Occipital lobe (tissue), 3 donors: ENCODE results near the gene NOP53. TPM values are rescaled to one million over a fixed set of nuclear protein-coding genes. Genes with fewer than 3 reads are reported as not detected.

Experiments
- DNase-seq: peaks from one replicate; lab custom pipeline; 2025; lab: John Stamatoyannopoulos, UW
- small RNA-seq: library from RNA; depleted of rRNA; stranded (forward); fragments of <200 nt; gene quantifications from one replicate; pipeline ENCODE3, GENCODE V24; 2014
- total RNA-seq: library from RNA; depleted of rRNA; stranded (reverse); fragments of >200 nt; gene quantifications from one replicate; pipeline ENCODE4 v1.2.3, GENCODE V29; 2014

NOP53 gene
- total RNA-seq, 1 donor from 2014 or later = 52.4 TPM

- DNase-seq = no peak
These were observed 60.0 kb downstream of the NOP53 start for GRCh38 chr19:47805313-47805712.

- no peak for DNase-seq
These were observed 61.1 kb downstream of the NOP53 start for GRCh38 chr19:47806435-47806834.

Small RNA genes within 50 kb of the gene (small RNA-seq; reads per million reads assigned to genes)
- gene AC008745.1 = not detected
- gene SNORD23 = not detected

Other genes starting within 250 kb of the NOP53 start
- 26.8 TPM for gene NAPA, start 230.5 kb upstream of the NOP53 start, total RNA-seq
- gene ZNF541, start 172.4 kb upstream of the NOP53 start, total RNA-seq = not detected
- gene BICRA, start 136.4 kb upstream of the NOP53 start, total RNA-seq = 9.8 TPM
- gene EHD2, start 32.1 kb upstream of the NOP53 start, total RNA-seq = 2.2 TPM
- gene SELENOW, start 33.2 kb downstream of the NOP53 start, total RNA-seq = 151 TPM
- gene TPRX1, start 59.0 kb downstream of the NOP53 start, total RNA-seq = not detected
- gene CRX, start 76.4 kb downstream of the NOP53 start, total RNA-seq = not detected
- not detected for gene TPRX2, start 113.7 kb downstream of the NOP53 start, total RNA-seq
- gene SULT2A1, start 140.8 kb downstream of the NOP53 start, total RNA-seq = not detected
- not detected for gene BSPH1, start 246.6 kb downstream of the NOP53 start, total RNA-seq
- gene ELSPBP1, start 249.1 kb downstream of the NOP53 start, total RNA-seq = not detected